ENCODE measurements around the gene ZBED3.

GRCh38 chr5:77120706-77121105, 33.6 kb upstream of the ZBED3 start:
- no peak for TF ChIP-seq CTCF (conservative IDR thresholded peaks at IDR 0.05; ENCODE audit: low read length)
- no peak for TF ChIP-seq EZH2phosphoT487 (IDR thresholded peaks at IDR 0.05; ENCODE audit: borderline replicate concordance, low read depth, low read length)
